OCI-LY1 (cell line): ENCODE results near the gene CCDC117.

Experiments
- CTCF ChIP-seq: fragments of 200-600 bp; sonication (generic), shearing (Covaris generic); IDR thresholded peaks from 2 replicates; pipeline ENCODE4 v1.5.1; 2017; ENCODE audit warnings: mild to moderate bottlenecking, antibody characterized with exemption, low read length, moderate library complexity, mixed read lengths
- EZH2 ChIP-seq: fragments of 200-600 bp; sonication (generic), shearing (Covaris generic); IDR thresholded peaks from 2 replicates; pipeline ENCODE4 v1.8.0; 2017; ENCODE audit warnings: borderline replicate concordance, mixed run types, mild to moderate bottlenecking, antibody characterized with exemption, low read length, moderate library complexity, mixed read lengths

GRCh38 chr22:28728002-28728401 lies 44.5 kb upstream of the CCDC117 start:
- TF ChIP-seq EZH2 (no peak), CTCF (no peak)
